GM21360 (cell line): ENCODE results near the gene FOSL2.

Experiments used
- ATAC-seq: cut with Tn5 transposase; IDR thresholded peaks from one replicate; pipeline ENCODE4 v1.9.1; 2021; ENCODE audit warnings: mild to moderate bottlenecking, moderate library complexity; ENCODE audit not compliant: unreplicated experiment

Gene FOSL2

DNA sequence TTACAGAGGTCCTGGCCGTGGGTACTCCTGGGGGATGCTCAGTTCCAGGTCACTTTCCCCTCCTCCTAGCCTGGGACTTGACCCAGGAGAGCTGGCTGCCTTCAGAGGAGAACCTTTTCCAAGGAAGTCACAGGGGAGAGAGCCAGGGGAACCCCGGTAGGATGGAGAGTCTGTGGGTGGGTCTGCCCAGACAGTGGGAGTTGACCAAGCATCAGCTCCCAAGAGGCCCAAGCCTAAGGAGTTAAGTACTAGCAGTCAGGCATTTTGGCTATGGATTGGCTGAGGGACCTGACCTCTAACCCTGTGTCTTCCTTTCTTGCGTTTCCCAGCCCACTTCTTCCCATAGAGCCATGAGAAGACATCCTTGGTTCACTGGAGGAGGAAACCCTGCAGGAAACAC, 54.4 kb downstream of the FOSL2 start:
- no peak for ATAC-seq

DNA sequence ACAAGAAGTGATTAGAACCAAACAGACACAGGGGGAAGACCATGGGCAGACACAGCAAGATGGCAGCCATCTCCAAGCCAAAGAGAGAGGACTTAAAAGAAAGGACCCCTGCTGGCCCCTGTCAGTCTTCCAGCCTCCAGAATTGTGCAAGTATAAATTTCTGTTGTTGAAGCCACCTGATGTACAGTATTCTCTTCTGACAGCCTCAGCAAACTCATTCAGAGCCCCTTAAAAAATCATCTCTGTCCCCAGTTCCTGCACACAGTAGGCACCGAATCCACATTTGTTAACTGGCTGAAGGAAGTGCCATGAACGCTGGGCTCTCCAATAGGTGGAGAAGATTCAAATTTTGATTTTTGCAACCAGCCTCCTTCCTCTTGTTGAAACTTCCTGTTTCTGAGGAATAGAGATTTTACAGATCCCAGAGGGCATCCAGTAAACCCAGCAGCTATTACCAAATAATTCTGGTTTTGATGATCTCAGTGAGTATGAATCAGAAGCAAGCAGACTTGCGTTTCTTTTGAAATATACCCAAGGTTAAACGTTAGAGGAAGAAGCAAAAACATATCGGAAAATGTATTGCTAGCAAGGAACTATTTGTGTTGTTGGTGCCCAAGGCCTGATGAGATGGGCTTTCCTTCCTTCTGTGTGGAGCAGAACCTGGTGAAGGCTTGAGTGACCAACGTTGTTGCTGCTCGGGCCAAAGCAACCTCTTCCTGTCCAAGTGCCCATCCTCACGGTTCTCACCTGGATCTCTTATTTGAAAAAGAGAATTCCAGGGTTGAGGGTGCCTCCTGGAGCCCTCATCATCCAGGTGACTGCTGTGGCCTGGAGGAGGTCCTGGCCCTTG, 55.5 kb downstream of the FOSL2 start:
- no peak for ATAC-seq

DNA sequence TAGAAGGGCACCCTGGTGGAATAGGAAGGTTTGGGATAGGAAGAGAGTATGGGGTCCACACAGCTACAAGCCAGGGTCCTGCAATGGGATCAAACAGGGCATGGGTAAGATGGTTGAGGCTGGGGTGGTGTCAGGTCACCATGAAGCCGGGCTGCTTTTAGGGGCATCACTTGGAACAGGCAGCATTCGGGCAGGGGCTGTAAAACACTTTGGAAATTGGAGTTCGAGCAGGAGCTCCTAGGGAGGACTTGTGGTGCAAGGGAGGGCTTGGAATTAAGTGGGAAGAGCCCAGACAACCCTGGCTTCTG, 56.1 kb downstream of the FOSL2 start:
- no peak for ATAC-seq

DNA sequence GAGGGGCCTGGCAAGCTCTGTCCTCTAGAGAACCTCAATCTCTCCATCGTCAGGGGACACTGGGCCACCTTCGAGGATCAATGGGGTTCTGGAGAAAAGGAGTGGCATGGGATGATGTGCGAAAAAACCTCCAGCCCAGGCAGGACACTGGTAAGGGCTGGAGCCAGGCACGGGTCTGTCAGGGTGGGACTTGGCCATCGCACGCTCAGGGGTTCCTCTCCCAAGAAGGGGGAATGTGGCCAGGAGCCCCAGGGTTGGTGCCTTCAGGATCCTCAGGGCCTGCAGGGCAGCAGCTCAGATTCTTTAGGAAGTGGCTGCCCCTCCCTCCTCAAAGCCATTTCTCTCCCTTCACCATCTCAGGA, 56.4 kb downstream of the FOSL2 start:
- ATAC-seq: no peak

DNA sequence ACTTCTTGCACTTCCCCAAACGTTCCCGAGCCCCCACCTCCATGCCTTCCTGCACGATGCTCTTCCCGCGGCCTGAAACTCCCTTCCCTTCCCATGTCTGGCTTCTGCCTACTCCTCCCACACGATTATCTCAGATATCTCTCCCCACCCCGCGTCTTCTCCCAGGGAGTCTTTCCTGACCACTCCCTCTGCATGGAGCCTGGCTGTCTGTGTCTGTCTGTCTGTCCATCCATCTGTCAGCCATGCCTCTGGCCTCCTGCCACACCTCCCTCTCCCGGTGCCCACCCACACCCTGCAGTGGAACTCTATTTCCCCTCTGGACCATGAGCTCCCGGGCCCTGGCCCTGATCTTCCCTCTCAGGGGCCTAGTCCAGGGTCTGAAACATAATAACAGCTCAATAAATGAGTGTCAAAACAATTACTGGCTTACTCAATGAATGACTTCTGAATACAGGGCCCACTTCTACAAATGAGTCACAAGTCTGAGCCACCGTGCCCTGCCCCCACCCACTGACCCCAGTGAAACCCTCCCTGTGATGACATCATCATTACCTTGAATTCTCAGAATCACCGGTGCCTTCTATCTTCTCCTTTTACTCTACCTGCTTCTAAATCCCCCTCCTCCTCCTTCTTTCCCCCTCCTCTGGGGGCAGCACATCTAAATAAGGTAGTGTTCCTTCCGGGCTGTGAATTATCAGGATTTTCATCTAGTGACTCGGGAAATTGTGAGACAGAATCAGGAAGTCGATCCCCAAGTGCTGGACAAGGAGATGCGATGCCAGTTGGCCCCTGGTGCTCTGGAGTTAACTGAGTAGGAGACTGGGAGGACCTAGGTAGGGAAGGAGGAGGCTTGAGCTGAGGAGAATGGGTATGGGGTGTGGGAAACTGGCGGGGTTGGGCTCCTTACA, 57.1 kb downstream of the FOSL2 start:
- ATAC-seq: no peak

DNA sequence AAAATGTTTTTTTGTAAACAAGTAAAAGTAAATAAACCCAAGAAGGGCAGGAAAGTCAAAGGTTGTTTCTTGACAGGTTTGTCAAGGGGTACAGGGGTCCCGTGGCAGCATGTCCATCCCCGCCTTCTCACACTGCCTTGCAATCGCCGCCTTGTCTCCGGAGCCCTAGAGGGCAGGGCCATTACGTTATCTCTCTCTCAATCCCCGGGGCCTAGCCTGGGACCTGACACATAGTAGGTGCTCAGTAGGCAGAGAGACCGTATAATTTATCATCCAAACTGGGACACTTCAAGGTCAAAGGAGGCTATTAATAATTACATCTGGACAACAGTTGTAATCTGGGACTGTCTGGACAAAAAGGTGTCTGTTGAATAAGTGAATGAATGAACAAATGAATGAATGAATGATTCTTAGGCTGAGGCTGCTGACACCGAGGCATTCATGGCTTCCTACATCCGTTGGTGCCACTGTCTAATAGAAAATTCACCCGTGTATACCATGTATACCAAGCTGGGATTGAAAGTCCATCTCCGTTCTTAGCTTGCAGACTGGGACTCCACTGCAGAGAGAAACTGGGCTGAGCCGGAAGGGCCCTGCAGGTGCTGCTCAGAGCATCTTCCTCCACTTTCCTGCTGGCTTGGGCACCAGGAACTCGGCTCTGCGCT, 58.4 kb downstream of the FOSL2 start:
- ATAC-seq: no peak

DNA sequence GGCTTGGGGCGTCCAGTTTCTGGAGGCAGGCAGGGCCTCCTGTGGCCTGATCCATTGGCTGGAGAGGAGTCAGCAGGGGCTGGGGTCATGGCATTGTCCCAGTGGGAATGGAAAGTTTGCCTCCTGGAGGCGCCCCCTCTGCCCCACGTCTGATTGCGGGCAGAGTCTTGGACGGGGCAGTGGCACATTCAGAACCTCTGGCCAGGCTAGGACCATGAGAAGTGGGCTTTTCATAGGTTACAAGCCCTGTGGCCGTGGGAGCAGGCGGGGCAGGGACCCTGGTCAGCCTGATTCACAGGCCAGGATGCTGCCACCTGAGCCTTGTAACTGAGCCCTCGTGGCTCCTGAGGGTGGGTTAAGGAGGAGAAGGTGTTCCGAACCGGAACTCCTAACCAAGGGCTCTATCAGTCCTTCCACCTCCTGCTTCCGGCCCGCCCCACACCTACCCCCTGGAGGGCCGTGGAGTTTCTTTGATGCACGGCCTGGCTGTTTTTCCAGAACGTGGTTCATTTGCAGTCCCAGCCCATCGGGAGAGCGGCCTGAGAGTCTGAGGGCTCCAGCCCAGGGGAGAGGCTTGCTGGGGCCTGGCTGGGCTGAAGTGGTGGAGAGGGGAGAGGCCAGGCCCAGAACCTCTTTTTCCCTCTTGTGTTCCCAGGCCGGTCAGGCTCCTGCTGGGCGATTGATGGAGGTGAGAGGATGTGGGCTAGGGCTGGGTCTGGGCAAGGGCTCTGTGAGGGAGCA, 59.3 kb downstream of the FOSL2 start:
- no peak for ATAC-seq

- no peak for ATAC-seq
Observed at GRCh38 chr2:28452534-28453081, 60.0 kb downstream of the FOSL2 start.

GRCh38 chr2:28453396-28453795, 60.7 kb downstream of the FOSL2 start:
- ATAC-seq: no peak

- ATAC-seq: no peak
Observed at GRCh38 chr2:28454016-28454930, 61.6 kb downstream of the FOSL2 start.

DNA sequence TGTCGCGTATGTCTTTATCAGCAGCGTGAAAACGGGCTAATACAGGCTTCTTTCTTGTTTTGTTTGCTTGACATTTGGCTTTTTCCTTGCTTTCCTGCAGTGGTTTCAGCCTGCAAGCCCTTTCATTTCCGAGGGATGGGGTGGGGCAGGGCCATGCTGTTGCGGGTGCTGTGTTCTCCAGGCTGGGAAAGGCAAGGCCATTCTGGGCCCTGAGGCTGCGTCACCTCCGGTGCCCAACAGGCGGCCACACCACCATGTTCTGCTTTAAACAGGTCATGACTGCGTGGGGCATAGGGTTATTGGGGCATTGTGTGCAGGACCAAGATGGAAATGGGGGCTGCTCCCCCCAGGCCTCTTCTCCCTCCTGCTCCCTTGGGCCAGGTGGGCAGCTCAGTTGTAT, 64.6 kb downstream of the FOSL2 start:
- ATAC-seq: no peak

GRCh38 chr2:28461056-28461455, 68.4 kb downstream of the FOSL2 start:
- ATAC-seq: no peak

GRCh38 chr2:28462122-28462521, 69.5 kb downstream of the FOSL2 start:
- no peak for ATAC-seq

DNA sequence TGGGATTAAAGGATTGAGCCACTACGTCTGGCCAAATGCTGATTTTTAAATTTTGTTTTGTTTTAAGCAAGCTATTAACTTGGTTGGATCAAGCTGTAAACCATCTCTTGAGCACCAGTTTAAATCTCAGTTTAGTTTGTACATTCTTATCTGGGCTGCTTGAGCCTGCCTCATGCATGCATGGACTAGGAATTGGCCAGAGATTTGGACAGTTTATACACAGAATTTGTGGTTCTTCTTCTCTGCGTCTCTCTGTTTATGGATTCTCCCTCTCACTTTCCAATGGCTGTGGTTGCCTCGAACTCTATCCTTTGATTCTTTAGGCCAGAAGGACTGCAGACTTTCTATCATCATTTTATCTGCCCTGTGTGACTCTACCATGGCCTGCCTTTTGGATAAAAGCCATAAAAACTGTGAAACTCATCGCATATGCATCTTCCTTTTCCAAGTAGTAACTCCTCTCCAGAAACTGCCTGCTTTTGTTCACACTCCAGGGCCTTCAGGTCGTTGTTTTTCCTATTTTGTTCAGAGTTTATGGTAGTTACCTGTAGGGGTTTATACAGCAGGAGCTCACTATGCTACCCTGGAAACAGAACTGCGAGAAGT, 70.7 kb downstream of the FOSL2 start:
- ATAC-seq: no peak

DNA sequence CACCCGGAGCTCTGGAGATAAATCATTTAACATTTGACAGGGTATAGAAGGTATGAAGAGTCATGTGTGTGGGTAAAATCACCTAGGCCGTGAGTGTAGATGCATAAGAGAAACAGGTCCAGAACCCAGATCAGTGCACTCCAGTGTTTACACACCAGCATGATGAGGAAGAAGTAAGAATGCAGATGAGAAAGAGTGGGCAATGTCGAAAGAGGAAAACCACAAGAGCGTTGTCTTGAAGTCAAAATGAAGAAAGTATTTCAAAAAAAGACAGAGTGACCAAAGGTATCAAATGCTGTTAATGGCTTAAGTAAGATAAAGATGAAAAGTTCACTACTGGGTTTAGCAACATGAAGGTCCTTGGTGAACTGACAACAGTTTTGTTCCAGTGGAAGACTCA, 71.2 kb downstream of the FOSL2 start:
- no peak for ATAC-seq

DNA sequence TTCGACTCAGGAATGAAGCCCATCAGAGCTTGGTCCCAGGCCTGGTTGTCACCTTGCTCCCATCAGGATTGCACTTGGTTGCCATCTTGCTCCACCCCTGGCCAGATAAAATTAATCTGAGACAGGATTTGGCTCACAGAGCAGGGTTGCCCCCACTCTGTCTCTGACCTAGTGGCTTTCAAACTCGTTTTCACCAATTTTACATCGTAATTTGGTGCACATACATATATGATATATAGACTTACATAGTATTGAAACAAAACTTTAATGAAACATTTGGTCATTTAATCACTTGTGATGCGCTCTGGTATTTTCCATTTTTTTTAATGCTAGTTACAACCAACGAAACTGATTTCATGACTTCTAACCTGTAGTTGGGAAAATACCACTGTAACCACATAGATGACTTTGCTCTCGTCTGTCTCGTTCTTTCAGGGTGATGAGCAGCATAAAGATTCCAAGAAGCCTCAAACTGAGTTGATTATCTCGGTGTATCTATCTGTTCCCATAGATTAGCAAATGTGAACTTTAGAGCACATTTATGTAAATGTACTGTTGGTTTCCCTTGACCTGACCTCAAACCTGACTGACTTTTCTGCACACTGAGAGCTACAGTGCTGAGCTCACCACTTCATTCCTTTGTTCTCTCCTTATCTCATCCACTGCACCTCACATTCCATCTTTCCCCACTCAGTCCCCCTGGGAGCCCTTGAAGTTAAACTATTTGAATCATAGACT, 72.7 kb downstream of the FOSL2 start:
- no peak for ATAC-seq
